NOMO-1 treated with DMSO at 0.1 percent for 48 hours (cell line): ENCODE data around the gene SPECC1L.

Experiments used
- DNase-seq: peaks from one replicate; lab custom pipeline; 2025; ENCODE audit not compliant: unreplicated experiment; lab: John Stamatoyannopoulos, UW

SPECC1L gene

GRCh38 chr22:24459911-24460310 is 189.3 kb downstream of the SPECC1L start:
- DNase-seq: no peak

- DNase-seq: peak; percentile 48
These were observed 189.9 kb downstream of the SPECC1L start for GRCh38 chr22:24460418-24461089.

GRCh38 chr22:24463071-24463760 is 192.6 kb downstream of the SPECC1L start:
- DNase-seq: peak; percentile 80

GRCh38 chr22:24465566-24465965 is 194.9 kb downstream of the SPECC1L start:
- DNase-seq: no peak

- no peak for DNase-seq
These were observed 195.3 kb downstream of the SPECC1L start for GRCh38 chr22:24465975-24466374.

GRCh38 chr22:24466716-24467328 is 196.2 kb downstream of the SPECC1L start:
- peak; percentile 60 for DNase-seq

GRCh38 chr22:24467340-24467739 is 196.7 kb downstream of the SPECC1L start:
- DNase-seq: peak; percentile 12
